Measurements from ENCODE around the gene POLR3H. TPM values are rescaled to one million over a fixed set of nuclear protein-coding genes. Genes with fewer than 3 reads are reported as not detected.
"Not testable (repeated sequence)": the region's sequence is repeated elsewhere in the genome, so short reads cannot be mapped to it uniquely, and the experiment has no call there.

POLR3H gene
- total RNA-seq, 1 donor from 2014 or later, result 46.6 TPM

DNA sequence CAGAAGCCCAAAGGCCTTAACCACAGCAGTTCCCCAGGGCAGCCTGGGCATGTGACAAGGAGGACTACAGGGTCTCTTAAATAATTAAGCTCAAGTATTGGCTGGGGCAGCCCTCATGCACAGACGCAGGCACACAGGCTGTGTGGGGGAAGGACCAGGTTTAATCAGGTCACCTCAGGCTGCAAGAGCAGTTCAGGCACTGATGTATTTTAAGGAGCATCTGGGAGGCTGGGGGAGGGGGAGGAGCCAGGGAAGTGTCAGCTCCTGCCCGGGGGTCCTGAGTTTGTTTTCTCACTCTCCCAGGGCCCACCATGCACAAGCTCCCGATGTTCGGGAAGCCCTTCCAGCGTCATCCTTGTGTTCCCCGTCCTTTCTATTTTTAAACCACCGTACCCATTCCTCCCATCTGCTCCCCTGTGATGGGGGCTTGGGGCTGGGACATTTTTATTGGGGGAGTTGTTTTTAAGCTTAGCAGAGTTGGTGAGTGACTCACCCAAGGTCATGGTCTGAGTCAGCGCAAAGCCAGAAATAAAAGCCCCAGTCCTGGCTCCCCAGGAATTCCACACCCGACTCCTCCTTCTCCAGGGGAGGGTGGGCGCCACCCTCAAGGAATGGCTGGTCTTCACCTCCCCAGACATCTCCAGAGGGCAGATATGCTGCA lies 18.9 kb upstream of the POLR3H start:
- Mint-ChIP-seq H3K9me3 (no peaks in the 10 kb centered on the region), H3K27ac (no peak overlapping the region), H3K27me3 (peaks cover 5% of the 10 kb centered on the region), H3K4me3 (no peak overlapping the region), H3K36me3 (no peaks in the 10 kb centered on the region), H3K4me1 (ENCODE audit: unreplicated experiment) (peaks cover 24% of the 10 kb centered on the region)
- no peak for DNase-seq (ENCODE audit: extremely low spot score, unreplicated experiment)
- TF ChIP-seq, protein P1, sequence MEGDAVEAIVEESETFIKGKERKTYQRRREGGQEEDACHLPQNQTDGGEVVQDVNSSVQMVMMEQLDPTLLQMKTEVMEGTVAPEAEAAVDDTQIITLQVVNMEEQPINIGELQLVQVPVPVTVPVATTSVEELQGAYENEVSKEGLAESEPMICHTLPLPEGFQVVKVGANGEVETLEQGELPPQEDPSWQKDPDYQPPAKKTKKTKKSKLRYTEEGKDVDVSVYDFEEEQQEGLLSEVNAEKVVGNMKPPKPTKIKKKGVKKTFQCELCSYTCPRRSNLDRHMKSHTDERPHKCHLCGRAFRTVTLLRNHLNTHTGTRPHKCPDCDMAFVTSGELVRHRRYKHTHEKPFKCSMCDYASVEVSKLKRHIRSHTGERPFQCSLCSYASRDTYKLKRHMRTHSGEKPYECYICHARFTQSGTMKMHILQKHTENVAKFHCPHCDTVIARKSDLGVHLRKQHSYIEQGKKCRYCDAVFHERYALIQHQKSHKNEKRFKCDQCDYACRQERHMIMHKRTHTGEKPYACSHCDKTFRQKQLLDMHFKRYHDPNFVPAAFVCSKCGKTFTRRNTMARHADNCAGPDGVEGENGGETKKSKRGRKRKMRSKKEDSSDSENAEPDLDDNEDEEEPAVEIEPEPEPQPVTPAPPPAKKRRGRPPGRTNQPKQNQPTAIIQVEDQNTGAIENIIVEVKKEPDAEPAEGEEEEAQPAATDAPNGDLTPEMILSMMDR (conservative IDR thresholded peaks at IDR 0.05), result no peak

GRCh38 chr22:41562461-41562860 lies 18.2 kb upstream of the POLR3H start:
- TF ChIP-seq, protein P1 (conservative IDR thresholded peaks at IDR 0.05), result no peak
- no peak for DNase-seq (ENCODE audit: extremely low spot score, unreplicated experiment)
- no peaks in the 10 kb centered on the region for H3K9me3 Mint-ChIP-seq
- peaks cover 5% of the 10 kb centered on the region for H3K27me3 Mint-ChIP-seq
- H3K36me3 Mint-ChIP-seq, result no peaks in the 10 kb centered on the region
- peaks cover 29% of the 10 kb centered on the region for H3K4me1 Mint-ChIP-seq (ENCODE audit: unreplicated experiment)
- no peak overlapping the region for H3K4me3 Mint-ChIP-seq
- no peak overlapping the region for H3K27ac Mint-ChIP-seq

DNA sequence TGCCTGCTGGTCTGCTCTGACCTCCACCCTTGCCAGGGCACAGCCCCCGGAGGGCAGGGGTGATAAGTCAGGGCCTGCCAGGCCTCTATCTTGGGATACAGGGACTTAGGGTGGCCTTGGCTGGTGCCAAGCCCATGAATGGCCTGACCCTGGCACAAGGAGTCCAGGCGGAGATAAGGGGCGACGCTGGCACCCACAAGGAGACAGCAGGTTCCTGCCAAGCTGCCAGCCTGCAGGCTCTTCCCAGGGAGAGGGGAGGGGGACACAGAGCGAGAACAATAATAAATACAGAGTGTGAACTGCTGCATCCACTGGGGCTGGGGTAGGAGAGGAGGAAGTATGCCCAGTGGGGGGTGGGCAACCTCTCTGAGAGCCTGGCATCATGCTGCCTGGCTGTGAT lies 17.5 kb upstream of the POLR3H start:
- Mint-ChIP-seq H3K9me3 (no peaks in the 10 kb centered on the region), H3K4me1 (ENCODE audit: unreplicated experiment) (peaks cover 29% of the 10 kb centered on the region), H3K4me3 (no peak overlapping the region), H3K27ac (no peak overlapping the region), H3K36me3 (no peaks in the 10 kb centered on the region), H3K27me3 (peaks cover 5% of the 10 kb centered on the region)
- TF ChIP-seq, protein P1 (conservative IDR thresholded peaks at IDR 0.05), result no peak
- DNase-seq (ENCODE audit: extremely low spot score, unreplicated experiment), result no peak

- H3K27me3 Mint-ChIP-seq, result peaks cover 5% of the 10 kb centered on the region
- no peaks in the 10 kb centered on the region for H3K9me3 Mint-ChIP-seq
- peaks cover 31% of the 10 kb centered on the region for H3K4me1 Mint-ChIP-seq (ENCODE audit: unreplicated experiment)
- peak overlapping the region; percentile 84 for H3K27ac Mint-ChIP-seq
- H3K4me3 Mint-ChIP-seq, result peak overlapping the region; percentile 83
- DNase-seq (ENCODE audit: extremely low spot score, unreplicated experiment), result no peak
- H3K36me3 Mint-ChIP-seq, result no peaks in the 10 kb centered on the region
- TF ChIP-seq, protein P1 (conservative IDR thresholded peaks at IDR 0.05), result no peak
Observed at GRCh38 chr22:41561335-41561734, 17.1 kb upstream of the POLR3H start.

GRCh38 chr22:41560095-41560471 lies 15.8 kb upstream of the POLR3H start:
- no peak for DNase-seq (ENCODE audit: extremely low spot score, unreplicated experiment)
- Mint-ChIP-seq H3K9me3 (no peaks in the 10 kb centered on the region), H3K4me1 (ENCODE audit: unreplicated experiment) (peaks cover 30% of the 10 kb centered on the region), H3K4me3 (peak overlapping the region; percentile 83), H3K36me3 (no peaks in the 10 kb centered on the region), H3K27ac (peak overlapping the region; percentile 84), H3K27me3 (peaks cover 5% of the 10 kb centered on the region)
- TF ChIP-seq, protein P1 (conservative IDR thresholded peaks at IDR 0.05), result no peak

GRCh38 chr22:41558241-41558630 lies 14.0 kb upstream of the POLR3H start:
- peaks cover 30% of the 10 kb centered on the region for H3K4me1 Mint-ChIP-seq (ENCODE audit: unreplicated experiment)
- DNase-seq (ENCODE audit: extremely low spot score, unreplicated experiment); H3K9me3 Mint-ChIP-seq; H3K4me3 Mint-ChIP-seq; H3K27ac Mint-ChIP-seq; H3K27me3 Mint-ChIP-seq; H3K36me3 Mint-ChIP-seq: not testable (repeated sequence)
